RCC 7860 (cell line): ENCODE results near the gene NEK6.
"Not testable (repeated sequence)": the region's sequence is repeated elsewhere in the genome, so short reads cannot be mapped to it uniquely, and the experiment has no call there.

ENCODE experiments used
- DNase-seq: peaks from one replicate; pipeline ENCODE4 v3.0.0-alpha.2; 2015; ENCODE audit warnings: low spot score
- FAIRE-seq: peaks from 2 replicates; lab custom pipeline; 2012; peaks lifted over from hg19 to GRCh38; lab: Jason Lieb, UNC

Gene NEK6

DNA sequence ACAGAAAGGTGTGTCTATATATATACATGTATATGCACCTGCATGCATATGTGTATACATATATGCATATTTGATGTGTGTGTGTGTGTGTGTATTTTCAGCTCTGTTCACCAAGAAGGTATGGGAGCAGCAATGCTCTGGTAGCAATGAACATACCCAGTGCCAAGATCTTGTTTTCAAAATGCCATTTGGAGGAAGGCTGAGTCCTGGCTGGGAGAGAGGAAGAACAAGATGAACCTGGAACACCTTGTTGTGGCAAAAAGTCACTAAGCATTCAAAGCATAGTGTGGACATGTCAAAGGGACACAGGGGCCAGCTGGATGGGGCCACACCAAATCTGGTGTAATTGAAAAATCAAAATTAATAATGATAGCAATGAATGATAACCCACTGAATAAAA, 31.8 kb upstream of the NEK6 start:
- FAIRE-seq = no peak

DNA sequence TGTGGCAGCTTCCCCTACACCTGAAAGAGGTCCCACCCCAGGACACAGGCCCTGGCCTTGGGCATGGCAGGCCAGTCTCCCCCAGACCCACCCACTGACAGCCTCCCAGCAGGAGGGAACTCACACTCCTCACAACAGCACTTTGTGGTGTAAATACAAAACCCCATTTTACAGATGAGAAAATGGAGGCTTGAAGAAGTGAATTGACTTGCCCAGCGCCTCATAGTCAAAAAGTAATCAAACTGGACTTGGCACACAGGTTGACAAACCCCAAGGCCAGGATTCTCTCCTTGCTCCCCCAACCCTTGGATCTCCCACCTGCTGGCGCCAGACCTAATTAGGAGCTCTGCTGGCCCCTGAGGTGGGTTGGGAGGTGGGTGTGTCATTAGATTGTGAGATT, 29.2 kb upstream of the NEK6 start:
- DNase-seq = no peak
- FAIRE-seq = no peak

More for the DNA sequence above, 31.8 kb upstream of the NEK6 start:
- DNase-seq = no peak

DNA sequence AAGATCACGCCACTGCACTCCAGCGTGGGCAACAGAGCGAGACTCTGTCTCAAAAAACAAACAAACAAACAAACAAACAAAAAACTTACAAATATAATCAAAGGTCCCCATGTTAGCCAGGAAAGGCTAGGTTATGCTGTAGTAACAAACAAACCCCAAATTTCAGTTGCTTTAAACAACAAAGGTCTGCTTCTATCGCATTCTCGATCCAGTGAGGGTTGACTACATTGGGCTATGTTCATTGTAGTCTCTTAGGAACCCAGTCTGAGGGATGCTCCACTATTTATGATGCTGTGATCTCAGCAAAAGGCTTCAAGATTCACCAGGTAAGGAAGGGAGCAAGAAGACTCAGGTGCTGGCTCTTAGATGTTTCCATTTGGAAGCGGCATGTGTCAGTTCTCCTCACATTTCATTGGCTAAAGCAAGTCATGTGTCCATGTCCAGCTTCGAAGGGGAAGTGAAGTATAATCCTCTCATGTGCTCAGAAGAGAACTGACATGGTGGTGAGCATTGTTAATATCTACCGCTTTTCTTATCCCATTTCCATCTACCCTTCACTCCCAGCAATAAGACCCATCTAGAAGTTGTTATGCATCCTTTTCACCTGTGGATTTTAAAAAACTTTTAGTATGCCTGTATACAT, 26.5 kb upstream of the NEK6 start:
- FAIRE-seq (no peak), DNase-seq (no peak)

DNA sequence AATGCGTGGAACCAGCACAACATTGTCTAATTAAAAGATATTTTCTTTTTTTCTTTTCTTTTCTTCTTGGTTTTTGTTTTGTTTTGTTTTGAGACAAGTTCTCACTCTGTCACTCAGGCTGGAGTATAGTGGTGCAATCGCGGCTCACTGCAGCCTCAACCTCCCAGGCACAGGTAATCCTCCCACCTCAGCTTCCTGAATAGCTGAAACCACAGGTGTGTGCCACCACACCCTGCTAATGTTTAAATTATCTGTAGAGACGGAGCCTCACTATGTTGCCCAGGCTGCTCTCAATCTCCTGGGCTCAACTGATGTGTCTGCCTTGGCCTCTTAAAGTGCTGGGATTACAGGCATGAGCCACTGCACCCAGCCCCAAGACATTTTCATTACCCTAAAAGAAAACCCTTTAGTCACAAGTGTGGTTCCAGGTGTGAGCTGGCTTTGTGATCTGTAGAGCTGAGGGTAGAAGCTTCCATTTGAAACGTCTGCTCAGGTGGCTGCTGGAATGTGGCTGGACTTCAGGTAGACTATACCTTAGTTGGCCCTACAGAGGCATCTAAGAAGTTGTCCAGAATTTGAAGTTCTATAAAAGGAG, 19.1 kb upstream of the NEK6 start:
- FAIRE-seq (no peak), DNase-seq (no peak)

DNA sequence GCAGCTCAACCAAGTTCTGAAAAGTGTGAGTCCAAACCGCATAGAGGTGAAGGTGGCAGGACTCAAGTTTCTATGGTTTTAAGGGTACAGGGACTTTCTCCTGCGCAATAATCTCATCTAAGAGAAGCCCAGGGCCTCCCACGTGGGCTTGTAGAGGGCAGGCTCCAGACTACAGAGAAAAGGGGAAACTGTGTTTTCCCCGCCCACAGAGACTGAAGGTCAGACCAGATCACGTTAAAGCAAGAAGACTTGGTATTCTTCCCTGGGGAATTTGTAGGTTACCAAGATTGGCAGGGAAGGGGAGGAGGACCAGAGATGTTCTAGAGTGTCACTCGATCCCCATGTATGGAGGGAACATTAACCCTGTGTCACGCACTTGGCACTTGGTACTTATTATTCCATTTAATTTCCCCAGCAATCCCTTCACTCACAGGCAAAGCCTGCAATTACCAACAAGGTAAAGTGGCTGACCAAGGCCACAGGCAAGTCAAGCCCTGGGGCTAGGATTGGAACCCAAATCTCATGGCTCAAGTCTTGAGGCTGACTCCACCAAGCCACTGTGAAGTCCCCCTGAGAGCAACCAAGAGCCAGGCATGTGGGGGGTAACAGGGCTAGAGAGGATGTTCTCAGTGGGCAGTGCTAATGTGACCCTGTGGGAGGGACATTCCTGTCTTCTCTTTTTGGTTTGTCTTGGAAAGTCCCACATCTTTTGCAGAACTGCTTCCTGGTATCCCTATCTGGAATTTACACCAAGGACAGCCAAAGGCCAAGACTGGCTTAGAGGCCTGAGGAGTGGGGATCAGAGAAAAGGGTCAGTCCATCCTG, 18.3 kb upstream of the NEK6 start:
- DNase-seq (no peak), FAIRE-seq (no peak)

DNA sequence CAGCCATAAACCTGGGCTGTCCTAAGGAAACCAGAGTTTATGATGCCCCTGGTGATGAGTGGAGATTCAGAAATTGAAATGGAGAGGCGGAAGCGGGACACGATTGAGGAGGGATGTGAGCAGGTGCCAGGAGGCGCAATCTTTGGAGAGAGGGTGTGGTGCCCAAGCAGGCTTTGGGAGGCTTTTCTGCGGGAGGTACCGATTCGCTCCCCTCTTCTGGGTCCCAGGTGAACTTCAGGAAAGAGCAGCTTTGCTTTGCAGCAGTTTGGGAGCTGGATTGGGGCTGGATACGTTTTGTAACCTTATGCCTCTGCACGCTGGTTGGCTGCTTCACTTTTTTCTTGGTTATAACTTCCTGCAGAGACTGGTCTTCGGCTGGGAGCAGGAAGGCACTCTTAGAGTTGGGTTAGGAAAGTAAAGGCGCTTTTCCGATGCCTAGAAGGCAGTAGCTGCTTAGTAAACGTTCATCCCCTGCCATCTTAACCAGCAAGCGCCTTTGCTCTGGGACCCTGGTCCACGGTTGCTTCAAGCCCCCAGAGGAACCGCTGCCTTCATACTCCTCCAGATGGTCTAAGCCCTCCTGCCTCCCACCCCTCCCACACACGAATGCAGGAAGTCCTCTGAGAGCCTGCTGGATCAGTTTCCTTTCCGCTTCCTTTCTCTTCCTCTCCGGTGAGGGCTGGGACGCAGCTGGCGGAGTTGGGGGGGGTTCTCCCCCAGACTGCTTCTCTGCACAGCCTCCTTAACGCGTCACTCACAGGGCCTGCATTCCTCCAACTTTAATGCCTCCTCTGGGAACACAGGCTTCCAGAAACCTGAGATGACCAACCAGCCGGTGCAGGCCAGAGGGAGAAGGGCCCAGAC, 15.2 kb upstream of the NEK6 start:
- FAIRE-seq = no peak
- DNase-seq = no peak

DNA sequence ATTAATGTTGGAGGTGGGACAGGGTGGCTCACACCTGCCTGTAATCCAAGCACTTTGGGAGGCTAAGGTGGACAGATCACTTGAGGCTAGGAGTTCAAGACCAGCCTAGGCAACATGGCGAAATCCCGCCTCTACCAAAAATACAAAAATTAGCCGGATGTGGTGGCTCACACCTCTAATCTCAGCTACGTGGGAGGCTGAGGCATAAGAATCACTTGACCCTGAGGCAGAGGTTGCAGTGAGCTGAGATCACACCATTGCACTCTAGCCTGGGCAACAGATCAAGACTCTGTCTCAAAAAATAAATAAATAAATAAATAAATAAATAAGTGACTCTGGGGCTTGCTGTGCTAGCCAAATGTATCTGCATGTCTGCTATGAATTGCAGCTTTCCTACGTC, 10.4 kb upstream of the NEK6 start:
- not testable (repeated sequence) for FAIRE-seq, DNase-seq

DNA sequence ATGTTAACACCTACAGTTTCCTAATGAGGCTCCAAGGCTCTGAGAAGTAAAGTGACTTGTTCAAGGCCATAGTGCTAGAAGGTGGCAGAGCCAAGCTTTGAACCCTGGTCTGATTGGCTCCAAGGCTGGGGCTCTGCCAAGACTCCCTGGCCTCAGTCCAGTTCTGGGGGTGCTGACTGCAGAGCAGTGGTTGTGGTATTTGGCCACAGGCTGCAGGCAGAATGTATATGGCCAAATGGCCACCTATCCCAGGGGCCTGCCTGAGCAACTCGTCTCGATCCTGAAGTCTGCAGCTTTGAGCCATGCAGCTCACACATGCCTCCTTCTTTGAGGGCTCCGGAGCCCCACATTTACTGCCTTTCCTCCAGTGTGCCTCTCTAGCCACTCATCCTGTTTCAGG, 9.7 kb upstream of the NEK6 start:
- no peak for FAIRE-seq

DNA sequence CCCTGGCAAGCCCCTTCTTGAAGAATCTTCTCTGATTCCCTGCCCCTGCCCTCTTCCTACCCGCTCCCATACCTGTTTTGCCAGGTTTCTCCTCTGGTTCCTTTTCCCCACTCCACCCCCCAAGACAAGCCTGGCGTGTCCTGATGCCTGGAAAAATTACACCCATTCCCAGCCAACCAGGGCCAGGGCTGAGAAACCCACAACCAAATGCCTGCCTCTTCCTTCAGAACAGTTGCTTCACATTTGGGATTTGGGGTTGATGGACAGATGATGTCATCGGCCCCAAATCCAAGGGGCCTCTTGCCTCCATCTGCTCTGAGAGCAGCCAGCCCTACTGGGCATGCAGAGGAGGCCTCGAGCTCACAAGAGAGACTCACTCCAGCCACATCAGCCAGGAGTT, 8.8 kb upstream of the NEK6 start:
- FAIRE-seq = no peak
- no peak for DNase-seq

More for the DNA sequence above, 9.7 kb upstream of the NEK6 start:
- DNase-seq = peak; percentile 39

DNA sequence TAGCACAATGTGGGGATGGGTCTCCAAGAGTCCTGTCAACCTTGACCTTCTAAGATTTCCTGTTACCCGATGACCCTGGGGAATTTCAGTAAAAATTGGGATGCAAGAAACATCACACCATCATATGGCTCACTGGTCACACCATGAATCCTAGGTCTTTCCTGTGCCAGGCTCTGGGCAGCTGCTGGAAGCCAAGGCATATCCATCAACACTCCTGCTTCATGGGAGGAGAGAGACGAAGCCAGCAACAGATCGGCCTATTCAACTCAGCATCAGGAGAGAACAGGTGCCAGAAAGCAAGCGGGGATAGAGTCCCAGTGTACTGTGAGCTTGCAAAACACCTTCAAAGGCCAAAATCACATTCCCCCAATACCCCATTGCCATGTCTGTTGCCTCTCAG, 6.5 kb upstream of the NEK6 start:
- DNase-seq (no peak), FAIRE-seq (no peak)

DNA sequence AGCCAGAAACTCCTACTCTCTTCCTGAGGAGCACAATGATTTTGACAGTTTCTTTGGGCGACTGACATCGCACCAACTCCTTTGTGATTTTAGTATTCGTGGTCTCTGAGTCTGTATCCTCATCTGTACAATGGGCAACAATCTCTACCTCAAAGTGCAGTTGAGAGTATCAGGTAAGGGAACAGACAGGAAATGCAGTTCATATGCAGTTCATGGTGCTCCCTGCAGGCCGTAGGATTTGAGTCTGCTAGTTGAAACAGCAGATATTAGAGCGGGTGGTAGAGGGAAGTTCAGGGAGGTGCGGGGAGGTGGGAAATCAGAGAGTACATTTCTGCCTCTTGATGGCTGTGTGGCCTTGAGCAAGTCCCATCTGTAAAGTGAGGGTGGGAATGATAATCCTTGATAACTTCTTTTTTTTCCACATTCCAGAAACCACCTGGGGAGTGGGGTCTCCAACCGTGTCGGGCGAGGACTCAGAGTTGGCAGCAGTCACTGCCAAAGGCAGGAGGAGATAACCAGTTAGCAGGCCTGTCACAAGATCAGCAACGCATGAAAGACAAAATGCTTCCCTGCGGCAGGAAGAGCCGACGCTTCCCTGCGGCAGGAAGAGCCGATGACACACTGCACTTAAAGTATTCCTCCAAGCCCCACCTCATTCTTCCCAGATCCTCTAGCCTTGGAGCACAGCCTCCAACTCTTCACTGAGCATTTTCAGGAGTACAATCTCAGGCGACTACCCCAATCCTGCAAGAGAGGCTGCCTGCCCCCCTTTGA, 6.0 kb upstream of the NEK6 start:
- DNase-seq = peak; percentile 88
- peak; percentile 85 for FAIRE-seq

DNA sequence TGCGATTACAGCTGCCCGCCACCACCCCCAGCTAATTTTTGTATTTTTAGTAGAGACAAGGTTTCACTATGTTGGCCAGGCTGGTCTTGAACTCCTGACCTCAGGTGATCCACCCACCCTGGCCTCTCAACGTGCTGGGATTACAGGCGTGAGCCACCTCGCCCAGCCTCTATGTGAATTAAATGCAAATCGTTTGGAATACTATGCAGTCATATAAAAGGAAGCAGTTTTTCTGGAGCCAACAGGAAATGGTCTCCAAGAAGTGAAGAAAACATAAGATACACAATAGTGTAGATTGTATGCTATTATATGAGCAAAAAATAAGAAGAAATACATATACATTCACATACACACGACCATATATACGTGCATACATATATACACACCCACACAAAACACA, 4.9 kb upstream of the NEK6 start:
- not testable (repeated sequence) for DNase-seq, FAIRE-seq

DNA sequence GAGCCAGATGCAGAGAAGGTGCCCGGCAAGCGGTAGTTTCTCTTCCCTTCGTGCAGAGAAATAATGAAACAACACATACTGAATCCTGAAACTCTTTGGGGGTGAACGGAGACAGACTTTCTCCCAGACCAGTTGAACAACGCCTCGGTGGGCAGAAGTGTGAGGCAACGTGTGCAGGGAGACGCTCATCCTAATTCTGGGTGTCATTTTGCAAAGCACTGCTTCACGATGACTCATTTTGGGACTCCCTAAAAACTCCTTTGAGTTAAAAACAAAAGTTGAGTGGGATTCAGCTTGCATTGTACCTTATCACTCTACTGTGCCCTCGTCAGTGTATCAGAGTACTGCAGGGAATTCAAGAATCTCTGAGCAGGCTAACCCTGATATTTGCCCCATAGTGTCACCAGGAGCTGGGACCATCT, 3.5 kb upstream of the NEK6 start:
- FAIRE-seq (no peak), DNase-seq (no peak)

DNA sequence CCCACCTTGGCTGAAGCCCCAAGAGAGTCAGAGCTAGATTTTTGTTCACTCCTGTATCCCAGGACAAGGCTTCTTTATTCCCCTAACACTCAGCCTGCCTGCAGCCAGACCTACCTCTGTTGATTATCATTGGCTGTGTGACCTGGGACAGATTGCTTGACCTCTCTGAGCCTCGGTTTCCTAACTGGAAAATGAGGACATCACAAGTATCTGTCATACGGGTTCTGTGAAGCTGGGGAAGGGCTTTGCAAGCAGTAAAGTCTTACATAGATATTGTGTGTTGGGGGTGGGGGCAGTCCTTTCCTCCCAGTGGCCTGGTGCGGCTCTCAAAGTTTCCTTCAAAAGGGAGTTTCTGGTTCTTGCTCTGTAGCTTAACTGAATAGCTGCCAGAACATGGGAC, 2.5 kb upstream of the NEK6 start:
- FAIRE-seq (no peak), DNase-seq (no peak)

DNA sequence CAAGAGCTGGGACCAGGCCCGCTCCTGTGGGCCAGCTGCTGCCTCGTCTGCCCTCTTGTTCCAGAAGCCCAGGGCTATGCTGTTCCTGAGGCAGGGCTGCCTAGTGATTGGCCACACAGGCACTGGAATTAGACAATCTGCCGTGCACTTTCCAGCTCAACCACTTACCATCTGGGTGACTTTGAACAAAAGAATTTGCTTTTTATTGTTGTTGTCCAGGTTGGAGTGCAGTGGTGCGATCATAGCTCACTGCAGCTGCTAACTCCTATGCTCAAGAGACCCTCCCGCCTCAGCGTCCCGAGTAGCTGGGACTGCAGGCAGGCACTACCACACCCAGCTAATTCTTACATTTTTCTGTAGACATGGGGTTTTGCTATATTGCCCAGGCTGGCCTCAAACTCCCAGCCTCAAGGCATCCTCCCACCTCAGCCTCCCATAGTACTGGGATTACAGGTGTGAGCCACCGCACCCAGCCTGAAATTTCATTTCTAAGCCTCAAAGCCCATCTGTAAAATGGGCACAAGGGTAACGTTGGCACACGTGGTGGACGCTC, 1.2 kb upstream of the NEK6 start:
- FAIRE-seq (peak; percentile 90), DNase-seq (peak; percentile 95)

DNA sequence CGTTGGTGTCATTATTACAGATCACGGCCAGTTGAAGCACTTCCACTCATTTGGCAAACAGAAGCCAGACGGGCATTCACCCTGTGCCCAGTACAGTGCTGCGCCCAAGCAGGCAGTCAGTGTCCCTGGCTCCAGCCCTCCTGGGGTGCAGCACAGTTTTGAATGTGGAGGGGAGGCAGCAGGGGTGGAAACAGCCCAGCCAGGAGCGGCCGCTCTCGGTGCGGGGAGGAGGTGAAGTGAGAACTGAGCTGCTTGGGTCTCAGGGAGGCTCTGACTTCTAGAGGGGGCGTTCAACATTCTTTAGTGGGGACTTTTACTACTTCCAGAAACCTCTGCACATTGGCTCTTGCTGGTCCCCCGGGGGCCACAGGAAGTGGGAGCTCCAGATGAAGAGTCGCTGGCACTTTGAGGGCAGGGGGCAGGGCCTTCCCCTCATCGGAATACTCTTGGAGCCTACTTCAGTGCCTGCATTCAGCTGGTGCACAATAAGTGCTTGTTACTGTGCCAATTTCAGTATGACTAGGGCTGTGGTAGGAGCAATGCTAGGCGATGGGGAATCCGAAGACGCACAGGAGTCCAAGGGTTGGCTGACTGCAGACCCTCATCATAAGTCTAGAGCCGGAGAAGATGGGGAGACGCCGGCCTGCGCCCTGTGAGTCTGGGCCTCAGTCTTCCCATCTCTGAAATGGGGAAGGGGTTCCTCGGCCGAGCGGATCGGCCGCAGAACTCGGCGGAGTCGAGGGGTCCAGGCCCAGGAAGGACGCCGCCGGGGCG, 492 bp upstream of the NEK6 start:
- FAIRE-seq (no peak), DNase-seq (peak; percentile 33)

DNA sequence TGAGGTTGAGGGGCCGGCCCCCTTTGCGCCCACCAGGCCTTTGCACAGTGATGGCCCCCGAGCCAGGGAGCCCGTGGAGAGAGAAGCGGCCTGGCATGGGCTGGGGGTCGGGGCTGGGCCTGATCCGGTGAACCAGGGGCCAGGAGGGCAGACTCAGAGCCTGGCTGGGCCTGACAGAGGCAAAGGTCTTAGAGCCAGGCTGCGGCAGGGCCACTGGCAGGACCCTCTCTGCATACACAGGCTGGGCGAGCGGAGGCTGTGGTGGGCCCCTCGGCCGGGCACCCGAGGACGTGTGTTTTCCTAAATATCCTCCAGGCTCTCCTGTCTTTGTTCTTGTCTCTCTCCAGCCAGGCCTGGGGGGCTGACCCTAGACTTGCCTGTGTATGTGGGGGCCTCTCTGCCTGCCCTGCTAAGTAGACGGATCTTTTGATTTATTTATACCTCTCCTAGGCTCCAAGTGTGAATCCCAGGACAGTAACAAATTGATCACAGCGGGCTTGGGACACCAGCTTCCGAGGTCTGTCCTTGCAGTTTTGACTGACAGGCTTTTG, 933 bp downstream of the NEK6 start:
- FAIRE-seq (no peak), DNase-seq (no peak)

DNA sequence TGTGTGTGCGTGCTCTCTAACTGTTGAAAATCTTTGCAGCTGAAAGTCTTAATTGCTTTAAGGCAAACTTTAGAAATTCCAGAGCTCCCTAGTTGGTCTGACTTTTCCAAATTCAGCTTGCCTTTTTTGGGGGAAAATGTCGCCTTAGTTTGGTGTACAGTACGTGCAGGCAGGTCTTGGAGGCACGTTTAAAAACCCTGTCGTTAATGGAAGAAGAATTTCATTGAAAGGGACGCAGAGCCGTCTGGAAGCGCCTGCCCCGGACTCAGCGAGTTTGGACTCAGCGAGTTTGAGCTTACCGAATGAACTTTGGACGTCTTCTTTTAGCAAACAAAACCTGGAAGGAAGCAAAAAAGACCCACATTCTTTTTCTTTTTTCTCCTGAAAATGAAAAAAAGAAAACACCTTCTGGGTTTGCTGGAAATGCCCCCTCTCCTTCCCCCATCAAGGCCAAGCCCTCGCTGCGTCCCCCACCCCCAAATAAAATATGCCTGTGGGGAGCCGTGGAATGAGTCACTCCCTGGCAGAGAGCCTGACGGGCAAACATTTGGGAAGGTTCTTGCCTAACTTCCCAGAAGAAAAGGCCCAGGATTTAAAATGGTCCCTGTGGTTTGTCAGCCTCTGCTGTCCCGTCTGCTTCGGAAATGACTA, 1.5 kb downstream of the NEK6 start:
- FAIRE-seq (peak; percentile 87), DNase-seq (peak; percentile 77)
